ENCODE results near the gene GALNT18. TPM values are rescaled to one million over a fixed set of nuclear protein-coding genes. Genes with fewer than 3 reads are reported as not detected.

GALNT18 gene
- total RNA-seq, 2 donors from 2014 or later, result 28.2 to 57.8 TPM

DNA sequence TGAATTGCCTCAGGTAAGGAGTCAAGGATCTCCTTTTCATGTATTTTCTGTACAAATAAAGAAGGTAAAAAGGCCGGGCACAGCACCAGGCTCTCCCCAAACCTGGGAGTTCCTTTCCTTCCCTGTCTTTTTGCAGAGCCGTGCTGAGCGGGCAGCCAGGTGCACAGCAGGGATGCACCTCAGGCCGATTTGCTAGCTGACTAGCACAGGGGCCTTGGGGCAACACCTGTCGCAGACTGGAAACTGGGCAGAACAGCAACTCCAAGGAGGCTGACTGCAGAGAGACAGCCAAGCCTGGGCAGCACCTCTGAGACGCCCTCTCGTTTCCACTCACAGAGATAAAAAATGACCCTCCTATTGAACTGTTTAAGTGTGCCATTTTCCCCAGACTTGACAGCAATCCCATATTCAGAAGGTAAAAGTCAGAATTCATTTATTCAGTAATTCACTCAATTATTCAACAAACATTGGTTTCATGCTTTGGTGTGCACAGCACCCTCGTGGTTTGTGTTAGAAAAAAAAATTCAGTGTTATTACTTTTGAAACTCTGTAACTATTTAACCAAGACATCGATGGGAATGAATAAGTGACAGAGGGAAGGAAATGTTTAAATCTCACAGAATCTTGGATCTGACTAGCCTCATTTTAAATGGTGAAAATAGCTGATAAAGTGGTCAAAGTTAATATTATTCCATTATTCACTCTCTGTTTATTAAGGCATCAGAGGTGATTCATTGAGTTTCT is 120.9 kb downstream of the GALNT18 start:
- H3K27me3 ChIP-seq (replicated peaks; ENCODE audit: insufficient read depth), result no peaks in the 10 kb centered on the region
- TF ChIP-seq, protein P1, sequence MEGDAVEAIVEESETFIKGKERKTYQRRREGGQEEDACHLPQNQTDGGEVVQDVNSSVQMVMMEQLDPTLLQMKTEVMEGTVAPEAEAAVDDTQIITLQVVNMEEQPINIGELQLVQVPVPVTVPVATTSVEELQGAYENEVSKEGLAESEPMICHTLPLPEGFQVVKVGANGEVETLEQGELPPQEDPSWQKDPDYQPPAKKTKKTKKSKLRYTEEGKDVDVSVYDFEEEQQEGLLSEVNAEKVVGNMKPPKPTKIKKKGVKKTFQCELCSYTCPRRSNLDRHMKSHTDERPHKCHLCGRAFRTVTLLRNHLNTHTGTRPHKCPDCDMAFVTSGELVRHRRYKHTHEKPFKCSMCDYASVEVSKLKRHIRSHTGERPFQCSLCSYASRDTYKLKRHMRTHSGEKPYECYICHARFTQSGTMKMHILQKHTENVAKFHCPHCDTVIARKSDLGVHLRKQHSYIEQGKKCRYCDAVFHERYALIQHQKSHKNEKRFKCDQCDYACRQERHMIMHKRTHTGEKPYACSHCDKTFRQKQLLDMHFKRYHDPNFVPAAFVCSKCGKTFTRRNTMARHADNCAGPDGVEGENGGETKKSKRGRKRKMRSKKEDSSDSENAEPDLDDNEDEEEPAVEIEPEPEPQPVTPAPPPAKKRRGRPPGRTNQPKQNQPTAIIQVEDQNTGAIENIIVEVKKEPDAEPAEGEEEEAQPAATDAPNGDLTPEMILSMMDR (IDR thresholded peaks at IDR 0.05), result no peak
- no peak for ATAC-seq (ENCODE audit: insufficient number of reproducible peaks, low FRiP score, low read depth)
- no peak for DNase-seq (ENCODE audit: low spot score)
- no peaks in the 10 kb centered on the region for H3K36me3 ChIP-seq
- no peaks in the 10 kb centered on the region for H3K9me3 ChIP-seq
- no peak overlapping the region for H3K4me3 ChIP-seq
- peaks cover 13 to 30% of the 10 kb centered on the region in 2 donors for H3K4me1 ChIP-seq (ENCODE audit: control insufficient read depth in 1 of 2, low read depth in 2 of 2)
- peak overlapping the region; percentile 48 to 73 for H3K27ac ChIP-seq

GRCh38 chr11:11499300-11499699 is 122.5 kb downstream of the GALNT18 start:
- Histone ChIP-seq H3K27ac (no peak overlapping the region), H3K36me3 (no peaks in the 10 kb centered on the region), H3K27me3 (replicated peaks; ENCODE audit: insufficient read depth) (no peaks in the 10 kb centered on the region), H3K4me1 (ENCODE audit: control insufficient read depth in 1 of 2, low read depth in 2 of 2) (peaks cover 13 to 30% of the 10 kb centered on the region in 2 donors), H3K4me3 (no peak overlapping the region), H3K9me3 (no peaks in the 10 kb centered on the region)
- TF ChIP-seq, protein P1 (IDR thresholded peaks at IDR 0.05), result no peak
- DNase-seq (ENCODE audit: low spot score) (no peak), ATAC-seq (ENCODE audit: insufficient number of reproducible peaks, low FRiP score, low read depth) (no peak)

- H3K27ac ChIP-seq, result no peak overlapping the region
- H3K9me3 ChIP-seq, result no peaks in the 10 kb centered on the region
- no peak overlapping the region for H3K4me3 ChIP-seq
- TF ChIP-seq, protein P1 (IDR thresholded peaks at IDR 0.05), result no peak
- DNase-seq (ENCODE audit: low spot score), result no peak
- no peak for ATAC-seq (ENCODE audit: insufficient number of reproducible peaks, low FRiP score, low read depth)
- no peaks in the 10 kb centered on the region for H3K27me3 ChIP-seq (replicated peaks; ENCODE audit: insufficient read depth)
- H3K36me3 ChIP-seq, result no peaks in the 10 kb centered on the region
- H3K4me1 ChIP-seq (ENCODE audit: control insufficient read depth in 1 of 2, low read depth in 2 of 2), result peaks cover 13 to 29% of the 10 kb centered on the region in 2 donors
These were observed 123.6 kb downstream of the GALNT18 start for GRCh38 chr11:11498195-11498594.

DNA sequence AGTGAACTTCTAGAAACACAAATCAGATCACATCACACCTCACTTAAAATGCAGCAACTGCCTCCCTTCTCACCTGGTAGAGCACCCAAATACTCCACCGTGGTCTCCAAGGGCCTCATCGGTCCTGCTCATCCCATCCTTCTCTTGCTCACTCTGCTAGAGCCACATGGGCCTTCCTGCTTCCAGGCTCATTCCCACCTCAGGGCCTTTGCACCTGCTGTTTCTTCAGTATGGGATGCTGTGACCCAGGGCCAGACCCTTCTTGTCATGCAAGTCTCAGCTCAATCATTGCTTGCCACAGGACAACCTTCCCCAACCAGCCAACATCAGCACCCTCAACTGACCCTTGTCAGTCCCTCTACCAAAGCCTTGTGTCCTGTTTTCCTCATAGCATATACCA is 124.9 kb downstream of the GALNT18 start:
- H3K4me3 ChIP-seq, result no peak overlapping the region
- no peak overlapping the region for H3K27ac ChIP-seq
- TF ChIP-seq, protein P1 (IDR thresholded peaks at IDR 0.05), result no peak
- peaks cover 8 to 16% of the 10 kb centered on the region in 2 donors for H3K4me1 ChIP-seq (ENCODE audit: control insufficient read depth in 1 of 2, low read depth in 2 of 2)
- H3K9me3 ChIP-seq, result no peaks in the 10 kb centered on the region
- H3K27me3 ChIP-seq (replicated peaks; ENCODE audit: insufficient read depth), result no peaks in the 10 kb centered on the region
- ATAC-seq (ENCODE audit: insufficient number of reproducible peaks, low FRiP score, low read depth) (no peak), DNase-seq (ENCODE audit: low spot score) (no peak)
- no peaks in the 10 kb centered on the region for H3K36me3 ChIP-seq

GRCh38 chr11:11494348-11494747 is 127.5 kb downstream of the GALNT18 start:
- ATAC-seq (ENCODE audit: insufficient number of reproducible peaks, low FRiP score, low read depth) (no peak), DNase-seq (ENCODE audit: low spot score) (no peak)
- no peak overlapping the region for H3K27ac ChIP-seq
- no peak overlapping the region for H3K4me3 ChIP-seq
- H3K36me3 ChIP-seq, result no peaks in the 10 kb centered on the region
- no peaks in the 10 kb centered on the region for H3K27me3 ChIP-seq (replicated peaks; ENCODE audit: insufficient read depth)
- H3K4me1 ChIP-seq (ENCODE audit: control insufficient read depth in 1 of 2, low read depth in 2 of 2), result no peaks in the 10 kb centered on the region
- TF ChIP-seq, protein P1 (IDR thresholded peaks at IDR 0.05), result no peak
- H3K9me3 ChIP-seq, result no peaks in the 10 kb centered on the region
